Ecto neural progenitor cell (in vitro differentiated cells): ENCODE data around the gene C9orf72.
A peak's percentile ranks its signal among the peaks of the same experiment; 100 is the strongest.

ENCODE experiments used
- DNase-seq: peaks from one replicate; pipeline ENCODE4 v3.0.0-alpha.2; 2018; ENCODE audit warnings: low spot score

Gene C9orf72

DNA sequence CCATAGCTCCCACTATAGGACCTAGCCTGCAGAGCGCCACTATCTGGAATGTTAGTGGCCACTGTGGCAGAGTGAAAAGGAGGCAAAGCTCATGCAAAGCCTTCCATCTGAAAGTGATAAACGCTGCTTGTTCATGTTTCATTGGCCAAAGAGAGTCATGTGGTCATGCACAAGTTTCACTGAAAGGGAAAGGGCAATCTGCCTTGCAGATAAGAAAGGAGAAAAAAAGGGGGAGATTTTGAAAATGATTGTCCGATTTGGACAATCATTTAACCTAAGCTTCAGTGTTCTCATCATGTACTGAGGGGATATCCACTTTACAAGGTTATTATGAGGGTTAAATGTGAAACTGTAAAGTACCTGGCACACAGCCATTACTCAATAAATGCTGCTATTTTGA lies 34.6 kb downstream of the C9orf72 start:
- DNase-seq, result no peak

DNA sequence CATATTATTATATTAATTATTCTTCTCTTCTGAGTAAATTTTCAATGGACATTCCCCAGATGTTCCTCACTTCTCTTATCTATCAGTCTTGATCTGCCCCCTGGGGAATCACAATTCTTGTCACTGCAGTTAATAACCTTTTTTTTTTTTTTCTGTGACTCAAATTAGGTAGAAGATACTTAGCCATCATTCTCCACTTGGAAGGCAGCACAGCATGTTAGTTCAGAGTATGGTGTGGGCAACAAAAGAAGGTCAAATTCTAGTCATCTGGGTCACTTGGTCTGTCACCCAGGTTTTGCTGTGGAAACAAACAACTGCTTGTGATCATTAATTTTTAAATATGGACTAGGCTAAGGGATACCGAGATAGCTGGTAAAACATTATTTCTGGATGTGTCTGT lies 35.5 kb downstream of the C9orf72 start:
- DNase-seq, result no peak

DNA sequence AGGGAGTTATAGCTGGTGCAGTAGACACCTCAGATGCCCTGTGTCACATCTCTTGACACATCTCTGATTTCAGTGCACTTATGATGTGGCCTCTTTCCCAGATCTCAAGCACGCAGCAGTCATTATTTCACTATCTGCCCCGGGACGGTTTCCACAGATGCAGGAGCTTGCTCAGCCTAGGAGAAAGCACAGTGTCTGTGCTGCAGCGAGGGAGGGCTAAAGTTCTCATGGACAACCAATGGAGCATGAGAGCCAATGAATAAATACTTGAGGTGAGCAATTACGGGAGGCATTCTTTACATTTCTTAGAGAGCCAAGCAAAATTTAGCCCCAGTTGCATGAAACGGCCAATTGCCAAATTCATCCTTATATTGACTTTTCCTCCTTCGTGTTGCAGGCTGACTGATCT lies 36.2 kb downstream of the C9orf72 start:
- DNase-seq, result no peak

DNA sequence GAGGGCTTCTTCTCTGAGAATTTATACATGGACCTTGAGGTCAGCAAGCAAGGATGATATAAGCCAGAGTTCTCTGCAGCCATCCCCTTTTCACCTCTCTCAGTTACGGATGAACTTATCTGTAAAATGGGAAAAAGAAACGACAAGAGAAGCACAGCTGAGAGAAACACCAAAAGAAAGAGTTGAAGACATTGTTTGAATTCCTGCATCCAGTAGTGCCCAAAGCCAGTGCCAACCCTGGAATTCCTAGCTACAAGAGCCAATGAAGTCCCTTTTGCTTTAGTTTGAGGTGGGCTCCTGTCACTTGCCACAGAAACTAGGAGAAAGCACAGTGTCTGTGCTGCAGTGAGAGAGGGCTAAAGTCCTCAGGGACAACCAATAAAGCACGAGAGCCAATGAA lies 37.1 kb downstream of the C9orf72 start:
- no peak for DNase-seq

DNA sequence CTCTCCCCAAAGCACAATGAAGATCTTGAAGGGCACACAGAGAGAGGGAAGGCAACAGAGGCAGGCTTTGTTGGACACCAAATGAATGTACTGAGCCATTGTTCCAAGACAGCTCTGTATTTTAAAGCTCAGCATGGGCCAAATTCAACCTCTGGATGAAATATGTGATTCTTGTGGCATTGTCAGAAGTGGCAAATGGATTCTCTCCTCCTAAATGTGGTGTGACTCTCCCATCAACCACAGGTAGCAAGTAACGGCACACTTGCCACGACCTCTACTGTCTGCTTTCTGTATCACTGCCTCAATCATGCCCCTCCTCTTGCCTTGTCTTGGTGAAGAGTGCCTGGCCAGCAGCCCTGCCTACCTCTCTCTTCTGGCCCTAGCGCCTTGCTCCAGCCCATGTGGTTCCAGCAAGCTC lies 37.6 kb downstream of the C9orf72 start:
- DNase-seq, result peak; percentile 54

DNA sequence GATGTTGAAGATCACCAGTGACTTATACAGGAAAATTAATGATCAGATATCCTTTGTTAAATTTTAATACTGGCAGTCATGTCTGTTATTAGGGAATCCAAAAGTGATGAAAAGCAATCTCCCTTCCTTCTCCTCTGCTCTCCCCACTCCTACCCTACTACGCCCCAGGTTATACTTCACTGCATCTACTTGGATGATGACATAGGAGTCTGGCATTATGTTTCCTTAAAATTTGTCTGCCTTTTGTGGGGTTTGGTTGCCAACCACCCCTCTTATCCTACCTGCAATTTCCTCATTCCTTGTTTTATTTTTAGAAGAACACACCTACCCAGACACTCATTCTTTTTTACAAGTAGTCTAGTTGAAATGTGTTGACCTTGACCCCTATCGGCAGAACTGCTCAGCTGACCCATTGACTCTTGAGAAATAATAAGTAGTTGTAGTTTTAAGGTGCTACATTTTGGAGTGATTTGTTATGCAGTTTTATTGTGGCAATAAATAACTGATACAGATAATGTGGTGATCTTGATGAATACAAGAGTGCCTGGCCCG lies 38.5 kb downstream of the C9orf72 start:
- no peak for DNase-seq

DNA sequence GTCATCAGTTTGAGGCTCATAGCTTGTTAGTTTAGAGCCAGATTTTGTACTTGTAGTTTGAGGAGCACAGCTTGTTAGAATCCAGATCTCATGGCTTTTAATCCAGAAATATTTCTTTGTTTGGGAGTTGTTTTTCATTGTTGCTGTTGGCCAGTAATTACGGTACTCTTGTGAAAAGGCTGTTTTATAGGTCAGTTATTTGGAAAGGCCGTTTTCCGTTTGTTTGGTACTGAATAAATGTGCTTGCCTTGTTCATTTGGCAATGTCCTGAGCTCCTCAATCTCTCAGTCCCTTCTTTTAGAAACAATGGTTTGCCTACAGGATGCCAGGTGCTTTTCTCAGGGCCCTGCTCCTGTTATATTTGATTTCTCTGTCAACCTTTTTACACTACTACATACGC lies 39.1 kb downstream of the C9orf72 start:
- no peak for DNase-seq

DNA sequence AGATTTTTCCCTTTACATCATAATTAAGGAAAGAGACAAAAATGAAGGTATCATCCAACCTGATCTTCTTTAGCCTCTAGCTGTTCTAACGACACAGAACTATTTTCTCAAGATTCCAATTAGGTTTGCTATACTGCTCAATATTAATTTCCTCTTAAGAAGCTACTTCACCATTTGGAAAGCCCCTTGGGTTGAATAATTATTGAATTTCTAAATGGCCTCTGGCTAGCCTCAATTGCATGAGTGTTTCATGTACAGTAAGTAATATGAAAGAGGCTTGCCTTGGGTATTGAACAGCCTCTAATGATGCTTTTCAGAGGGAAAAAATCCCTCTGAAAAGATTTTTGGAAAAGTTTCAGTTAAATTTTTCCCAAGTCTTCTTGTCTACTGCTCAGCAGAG lies 40.0 kb downstream of the C9orf72 start:
- no peak for DNase-seq

DNA sequence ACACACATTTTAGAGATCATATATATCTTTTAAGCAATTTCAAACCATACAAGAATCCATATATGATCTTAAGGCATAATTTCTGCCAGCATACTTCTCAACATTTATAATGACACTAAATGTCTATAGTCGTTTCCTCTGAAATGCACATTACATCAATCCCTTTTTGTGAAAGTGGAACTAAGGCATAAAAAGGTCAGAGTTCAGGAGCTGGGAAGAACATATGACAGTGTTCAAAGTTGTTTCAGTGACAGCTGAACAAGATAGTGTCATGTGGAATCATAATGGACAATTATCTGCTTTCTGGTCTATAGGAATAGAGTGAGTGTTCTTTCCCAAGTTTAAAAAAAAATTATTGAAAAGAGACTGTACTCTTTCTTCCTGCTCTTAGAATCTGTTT lies 41.2 kb downstream of the C9orf72 start:
- DNase-seq, result no peak

DNA sequence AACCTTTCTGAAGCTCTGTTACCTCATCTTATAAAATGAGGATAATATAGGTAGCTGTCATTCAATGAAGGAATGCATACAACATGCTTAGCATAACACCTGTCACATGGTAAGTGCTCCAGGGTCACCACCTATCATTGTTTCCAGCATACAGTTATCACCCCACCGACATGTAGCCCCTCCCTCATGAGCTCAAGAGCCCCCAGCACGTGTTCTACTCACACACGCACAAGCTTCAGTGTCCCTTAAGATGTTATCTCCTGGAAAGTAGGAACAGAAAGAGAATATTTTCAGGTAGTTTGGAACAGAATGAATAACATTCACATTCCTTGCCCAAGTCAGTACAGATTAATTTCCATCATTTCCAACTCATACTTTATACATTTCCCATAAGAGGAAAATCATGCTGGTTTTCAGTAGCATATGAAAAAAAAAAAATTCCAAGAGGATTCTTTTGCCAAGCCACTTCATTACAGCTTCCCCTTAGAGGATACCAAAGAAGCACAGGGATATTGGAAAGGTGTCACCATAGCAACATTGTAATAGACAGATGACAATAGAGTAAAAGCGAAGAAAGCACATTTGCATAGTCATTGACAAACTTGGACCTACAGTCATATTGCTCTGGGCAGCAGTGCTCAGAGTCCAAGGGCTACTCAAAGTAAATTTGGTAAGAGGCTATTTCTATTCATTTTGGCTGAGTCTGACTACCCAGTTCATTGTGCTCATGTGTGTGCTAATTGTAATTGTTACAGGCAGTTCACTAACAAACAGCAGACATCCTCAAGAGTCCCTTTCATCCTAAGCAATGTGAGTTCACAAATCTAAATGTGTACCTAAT lies 42.1 kb downstream of the C9orf72 start:
- DNase-seq, result no peak

DNA sequence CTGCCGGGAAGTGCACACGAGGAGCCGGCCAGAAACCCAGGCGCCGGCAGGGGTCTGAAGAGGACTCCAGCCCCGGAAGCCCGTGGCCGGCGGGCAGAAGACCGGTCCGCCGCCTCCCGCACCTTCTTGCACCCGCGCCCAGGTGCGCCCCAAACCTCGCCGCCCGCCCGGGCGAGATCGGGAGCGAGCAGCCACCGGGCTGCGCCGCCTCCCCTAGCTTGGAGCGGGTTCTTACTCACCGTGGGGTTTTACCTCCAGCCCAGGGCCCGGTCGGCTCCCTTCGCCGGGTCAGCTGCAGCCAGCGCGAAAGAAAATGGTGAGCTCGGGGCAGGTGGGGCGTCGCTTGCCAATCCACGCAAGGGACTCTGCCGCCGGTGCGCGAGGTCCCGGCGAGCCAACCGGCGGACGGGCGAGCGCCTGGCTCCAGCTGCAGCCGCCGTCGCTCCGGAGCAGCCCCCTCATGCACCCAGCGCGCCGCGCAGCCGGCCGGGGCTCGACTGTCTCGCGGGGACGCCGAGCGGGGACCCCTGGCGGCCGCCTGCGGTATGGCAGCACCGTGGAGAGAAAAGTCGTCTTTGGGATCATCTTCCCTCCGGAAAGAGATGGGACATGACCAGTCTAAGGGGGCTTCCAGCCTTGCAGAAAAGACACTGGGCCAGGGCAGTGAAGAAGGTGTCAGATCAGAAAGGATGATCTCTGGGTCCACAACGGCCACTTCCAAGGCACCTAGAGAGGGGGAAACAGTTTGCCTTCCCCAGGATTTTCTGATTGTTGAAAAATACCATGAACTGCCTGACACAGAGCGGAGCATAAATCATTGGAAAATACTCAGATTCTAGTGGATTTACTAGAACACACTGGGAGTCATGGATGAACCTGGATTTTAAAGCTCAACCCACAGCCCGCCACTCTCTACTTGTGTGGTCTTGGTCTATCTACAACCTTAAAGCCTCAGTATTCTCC lies 43.7 kb downstream of the C9orf72 start, which contains the start of gene MOB3B:
TSS of gene MOB3B (minus strand) at position 499 of the 963 bp plus-strand sequence. CDS start 74,264 bp downstream, outside the sequence.
- DNase-seq, result peak; percentile 92

DNA sequence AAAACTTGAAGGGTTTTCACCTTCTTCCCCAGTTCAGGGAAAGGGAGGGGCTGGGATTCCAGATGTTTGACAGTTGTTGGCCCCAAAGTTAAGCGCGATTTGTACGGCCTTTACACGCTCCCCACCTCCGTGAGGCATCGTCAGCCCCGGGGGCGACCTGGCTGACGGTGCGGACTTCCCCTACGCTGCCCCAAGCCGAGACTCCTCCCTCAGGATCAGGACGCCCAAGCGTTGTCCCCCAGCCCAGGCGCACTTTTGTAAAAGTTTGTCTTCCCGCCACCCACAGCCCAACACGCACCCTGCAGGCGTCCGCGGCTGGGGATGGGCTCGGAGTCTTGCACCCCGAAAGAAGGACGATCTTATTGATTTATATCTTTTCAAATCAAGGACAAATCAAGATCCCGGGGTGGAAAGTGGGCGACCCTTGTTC lies 44.4 kb downstream of the C9orf72 start:
- peak; percentile 78 for DNase-seq

DNA sequence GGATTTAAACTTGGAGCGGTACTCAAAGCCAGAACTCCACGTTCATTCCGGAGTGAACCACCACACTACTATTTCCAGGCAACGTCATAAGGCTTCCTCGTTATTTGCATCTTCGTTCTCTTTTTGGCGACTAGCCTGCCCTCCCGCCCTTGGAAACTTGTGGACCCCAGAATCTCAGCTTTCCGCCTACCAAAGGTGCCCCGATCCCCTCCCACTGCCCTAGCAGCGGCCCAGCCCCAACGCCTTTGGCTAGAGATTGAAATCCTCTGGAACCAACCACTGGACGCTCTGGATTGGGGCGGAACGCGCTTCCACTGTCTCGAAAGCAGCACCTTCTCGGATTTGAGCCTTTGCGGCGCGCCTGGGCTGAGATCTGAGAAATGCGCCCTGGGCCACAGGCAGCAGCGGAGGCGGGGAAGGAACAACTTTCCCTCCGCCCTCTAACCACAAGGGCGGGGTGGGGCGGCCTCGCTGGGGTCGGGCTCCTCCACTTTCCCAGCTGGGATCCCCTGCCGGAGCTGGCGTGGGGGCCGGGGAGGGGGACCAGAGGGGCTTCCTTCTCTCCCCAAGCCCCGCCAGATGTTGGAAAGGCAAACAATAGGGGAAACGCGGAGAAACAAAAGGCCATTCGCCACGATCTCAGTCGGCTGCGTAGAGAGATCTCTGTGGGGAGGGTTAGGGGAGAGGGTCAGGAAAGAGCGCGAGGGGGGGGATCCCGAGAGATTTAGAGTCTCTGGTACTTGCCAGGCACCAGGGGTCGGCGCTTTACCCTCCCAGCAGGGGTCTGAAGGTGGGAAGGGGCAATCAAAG lies 45.0 kb downstream of the C9orf72 start:
- peak; percentile 90 for DNase-seq

DNA sequence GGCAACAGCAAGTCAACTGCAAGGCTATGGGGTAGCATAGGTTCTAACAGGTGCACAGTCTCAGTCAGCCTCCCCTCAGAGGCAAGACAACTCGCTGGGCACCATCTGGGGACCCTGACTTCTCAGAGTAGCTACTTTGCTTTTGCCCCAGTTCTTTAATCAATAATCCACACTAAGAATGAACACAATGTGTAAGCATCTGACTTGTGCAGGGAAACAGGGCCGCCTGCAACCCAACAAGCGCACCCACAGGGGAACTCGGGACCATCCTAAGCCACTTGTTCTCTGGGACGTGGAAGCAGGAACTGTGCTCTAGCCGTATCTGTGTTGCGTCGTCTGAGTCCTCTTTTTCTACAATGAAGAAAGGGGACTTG lies 45.6 kb downstream of the C9orf72 start:
- no peak for DNase-seq

DNA sequence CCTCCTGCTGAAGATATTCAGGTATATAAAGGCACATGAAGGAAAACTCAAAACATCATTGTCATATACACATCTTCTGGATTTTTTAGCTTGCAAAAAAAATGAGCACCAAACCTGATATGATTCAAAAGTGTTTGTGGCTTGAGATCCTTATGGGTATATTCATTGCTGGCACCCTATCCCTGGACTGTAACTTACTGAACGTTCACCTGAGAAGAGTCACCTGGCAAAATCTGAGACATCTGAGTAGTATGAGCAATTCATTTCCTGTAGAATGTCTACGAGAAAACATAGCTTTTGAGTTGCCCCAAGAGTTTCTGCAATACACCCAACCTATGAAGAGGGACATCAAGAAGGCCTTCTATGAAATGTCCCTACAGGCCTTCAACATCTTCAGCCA lies 49.0 kb downstream of the C9orf72 start, which contains the start of gene IFNK:
TSS of gene IFNK (plus strand) at position 55 of the 400 bp plus-strand sequence. CDS start at position 102, 47 bp downstream.
- no peak for DNase-seq

DNA sequence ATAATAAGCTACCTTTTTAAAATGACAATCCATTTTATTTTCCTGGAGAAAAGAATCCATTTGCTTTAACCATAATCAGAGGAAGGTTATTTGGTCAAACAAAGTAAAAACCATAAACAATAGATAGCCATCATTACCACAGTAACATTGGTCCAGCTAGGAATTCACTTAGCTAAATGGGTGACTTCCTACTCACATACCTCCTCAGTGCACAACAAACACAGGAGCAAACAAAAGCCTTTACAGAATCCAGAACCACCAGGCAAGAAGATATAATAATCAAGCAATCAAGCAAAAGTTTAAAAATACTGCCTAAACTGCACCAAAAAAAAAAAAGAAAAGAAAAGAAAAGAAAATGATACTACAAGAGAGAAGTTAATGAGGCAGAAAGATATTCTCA lies 50.1 kb downstream of the C9orf72 start:
- no peak for DNase-seq

DNA sequence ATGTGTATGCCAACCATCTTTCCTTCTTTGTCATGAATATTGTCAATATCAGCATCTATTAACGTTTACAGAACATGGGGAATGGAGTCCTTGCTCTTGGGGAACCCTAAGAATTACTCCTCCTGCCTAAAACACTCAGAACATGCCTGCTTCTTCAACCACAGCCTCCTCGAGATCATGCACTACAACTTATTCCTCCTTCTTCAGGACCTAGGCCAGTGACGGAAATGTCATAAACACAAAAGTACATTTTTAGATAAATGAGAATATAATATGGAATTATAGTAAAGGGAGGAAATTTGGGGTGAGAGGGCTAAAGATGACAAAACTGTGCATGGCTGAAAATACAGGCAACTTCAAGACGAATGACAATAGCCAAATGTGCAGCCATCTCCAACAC lies 52.3 kb downstream of the C9orf72 start:
- DNase-seq, result no peak

DNA sequence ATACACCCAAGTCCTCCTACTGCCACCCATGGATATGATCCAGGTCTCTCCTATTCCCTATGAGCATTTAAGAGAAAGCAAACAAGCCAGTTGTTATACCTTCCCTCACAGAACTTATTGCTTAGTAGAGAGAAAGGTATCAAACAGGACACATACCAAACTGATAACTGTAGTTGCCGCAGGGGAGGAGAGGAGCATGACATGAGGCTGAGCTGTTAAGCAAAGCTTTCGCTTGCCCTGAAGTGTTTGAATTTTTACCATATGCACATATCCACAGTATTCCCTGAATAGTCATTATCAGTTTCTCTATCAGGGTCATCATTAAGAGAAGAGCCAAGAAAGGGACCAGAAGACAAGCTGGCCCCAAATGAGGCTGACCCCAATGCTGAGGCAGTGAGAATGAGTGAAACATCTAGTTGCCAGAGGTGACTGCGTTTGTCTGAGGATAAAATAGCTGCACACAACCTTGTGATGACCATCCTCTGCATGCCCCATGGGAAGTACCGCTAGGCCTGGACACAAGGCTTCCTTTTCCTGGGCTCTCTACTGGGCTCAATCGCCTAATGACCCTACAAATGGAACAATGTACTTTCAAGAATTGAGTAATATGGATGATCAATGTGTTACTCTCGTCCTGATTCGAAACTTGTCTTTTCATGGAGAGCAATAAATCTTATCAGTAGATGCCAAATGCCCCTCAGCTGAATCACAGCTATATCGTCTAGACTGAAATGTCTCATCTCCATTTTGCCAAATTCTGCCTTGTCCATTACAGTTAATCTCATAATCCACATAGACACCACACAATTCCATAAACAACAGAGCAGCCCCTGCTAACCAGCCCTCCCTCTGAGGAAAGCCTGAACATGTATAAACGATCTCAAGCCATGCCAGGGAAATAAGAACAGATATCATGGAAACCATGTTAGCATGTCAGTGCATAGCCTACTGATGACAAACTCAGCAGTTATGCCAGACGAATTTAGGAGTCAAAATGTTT lies 53.5 kb downstream of the C9orf72 start:
- DNase-seq, result no peak

DNA sequence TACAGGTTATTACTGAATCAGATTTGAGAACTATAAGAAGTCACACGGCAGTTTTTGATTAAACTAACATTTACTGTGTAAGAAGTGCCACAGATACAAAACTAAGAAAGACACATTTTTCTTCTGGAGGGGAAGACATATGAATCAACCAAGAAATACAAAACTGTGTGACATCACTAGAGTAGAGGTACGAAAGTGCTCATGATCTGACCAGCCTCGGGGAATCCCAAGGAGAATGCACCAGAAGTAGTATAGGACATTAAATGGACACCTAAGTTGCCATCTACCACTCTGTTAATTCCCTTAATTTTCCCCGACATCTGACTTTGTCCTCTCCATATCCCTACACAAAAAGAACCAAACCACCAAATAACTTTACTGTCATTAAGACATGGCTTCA lies 54.5 kb downstream of the C9orf72 start:
- no peak for DNase-seq

DNA sequence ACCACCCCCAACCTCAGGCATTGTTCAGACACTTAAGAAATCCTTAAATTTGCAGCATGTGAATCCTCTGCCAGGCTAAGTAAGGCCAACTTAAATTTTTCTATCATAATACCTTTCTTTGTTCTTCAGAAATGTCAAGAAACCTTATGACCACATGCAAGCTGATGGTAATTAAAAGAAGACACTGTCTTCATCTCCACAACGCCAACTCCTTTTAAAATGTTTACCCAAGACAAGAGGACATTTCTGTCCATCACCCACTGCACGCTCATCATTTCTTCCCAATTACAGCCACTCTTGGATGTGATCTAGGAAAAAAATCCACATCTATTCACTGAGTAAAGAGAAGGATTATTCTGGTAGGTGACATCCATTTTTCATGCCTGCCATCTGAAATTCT lies 55.3 kb downstream of the C9orf72 start:
- no peak for DNase-seq
